HG03432 (cell line): ENCODE measurements around the gene ZSWIM3.
A peak's percentile ranks its signal among the peaks of the same experiment; 100 is the strongest.
"Not testable (repeated sequence)": the region's sequence is repeated elsewhere in the genome, so short reads cannot be mapped to it uniquely, and the experiment has no call there.

Experiments
- ATAC-seq: cut with Tn5 transposase; IDR thresholded peaks from one replicate; pipeline ENCODE4 v1.9.1; 2021; ENCODE audit warnings: mild to moderate bottlenecking, moderate library complexity; ENCODE audit not compliant: unreplicated experiment

The ZSWIM3 gene

GRCh38 chr20:45859916-45860315 lies 2.5 kb downstream of the ZSWIM3 start:
- no peak for ATAC-seq

DNA sequence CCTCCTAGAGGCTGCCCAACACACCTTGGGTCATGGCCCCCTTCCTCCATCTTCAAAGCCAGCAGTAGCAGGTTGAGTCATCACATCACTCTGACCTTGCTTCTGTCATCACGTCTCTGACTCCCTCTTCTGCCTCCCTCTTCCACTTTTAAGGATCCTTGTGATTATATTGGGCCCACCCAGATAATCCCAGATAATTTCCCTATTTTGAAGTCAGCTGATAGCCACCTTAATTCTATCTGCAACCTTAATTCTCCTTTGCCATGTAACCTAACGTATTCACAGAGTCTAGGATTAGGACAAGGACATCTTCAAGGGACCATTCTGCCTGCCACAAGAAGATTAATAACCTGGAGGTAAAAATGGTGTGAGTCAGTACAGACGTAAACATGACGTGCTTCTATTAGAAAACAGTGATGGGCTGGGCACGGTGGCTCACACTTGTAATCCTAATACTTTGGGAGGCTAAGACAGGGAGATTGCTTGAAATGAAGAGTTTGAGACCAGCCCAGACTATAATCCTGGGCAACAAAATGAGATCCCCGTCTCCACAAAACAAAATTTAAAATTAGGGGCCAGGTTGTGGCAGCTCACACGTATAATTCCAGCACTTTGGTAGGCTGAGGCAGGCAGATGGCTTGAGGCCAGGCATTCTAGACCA lies 3.3 kb downstream of the ZSWIM3 start:
- no peak for ATAC-seq

- no peak for ATAC-seq
Observed at GRCh38 chr20:45861221-45862075, 4.0 kb downstream of the ZSWIM3 start.

DNA sequence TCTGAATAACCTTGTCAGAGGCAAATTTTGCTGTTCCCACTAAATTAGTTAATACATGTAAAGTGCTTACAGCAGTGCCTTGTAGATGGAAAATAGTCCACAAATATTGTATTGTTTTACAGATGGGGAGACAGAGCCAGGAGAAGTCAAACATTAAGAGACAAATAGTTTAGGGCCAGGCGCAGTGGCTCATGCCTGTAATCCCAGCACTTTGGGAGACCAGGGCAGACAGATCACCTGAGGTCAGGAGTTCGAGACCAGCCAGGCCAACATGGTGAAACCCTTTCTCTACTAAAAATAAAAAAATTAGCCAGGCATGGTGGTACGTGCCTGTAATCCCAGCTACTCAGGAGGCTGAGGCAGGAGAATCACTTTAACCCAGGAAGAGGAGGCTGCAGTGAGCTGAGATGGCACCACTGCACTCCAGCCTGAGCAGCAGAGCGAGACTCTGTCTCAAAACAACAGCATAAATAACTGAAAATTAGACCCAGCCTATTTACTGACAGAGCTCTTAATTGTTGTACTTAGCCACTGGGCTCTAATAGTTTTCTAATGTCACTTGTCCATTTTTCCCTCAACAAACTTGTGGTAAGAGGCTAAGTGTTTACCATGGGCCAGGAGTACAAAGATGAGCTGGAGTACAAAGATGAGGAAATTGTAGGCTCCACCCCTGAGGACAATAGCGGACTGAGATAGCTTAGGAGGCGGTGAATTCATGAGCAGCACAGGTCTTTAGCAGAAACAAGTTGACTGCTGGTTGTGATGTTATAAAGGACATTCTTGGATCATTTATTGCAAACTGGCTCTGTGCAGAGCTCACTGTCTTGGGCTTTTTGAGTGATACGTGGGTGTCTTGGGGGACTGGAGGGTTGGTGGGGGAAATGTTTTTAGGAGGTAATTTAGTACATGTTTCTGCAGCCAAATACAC lies 6.4 kb downstream of the ZSWIM3 start:
- no peak for ATAC-seq

- no peak for ATAC-seq
Observed at GRCh38 chr20:45866454-45866853, 9.0 kb downstream of the ZSWIM3 start.

GRCh38 chr20:45867136-45867818 lies 9.9 kb downstream of the ZSWIM3 start:
- no peak for ATAC-seq

GRCh38 chr20:45867819-45868176 lies 10.4 kb downstream of the ZSWIM3 start:
- no peak for ATAC-seq

DNA sequence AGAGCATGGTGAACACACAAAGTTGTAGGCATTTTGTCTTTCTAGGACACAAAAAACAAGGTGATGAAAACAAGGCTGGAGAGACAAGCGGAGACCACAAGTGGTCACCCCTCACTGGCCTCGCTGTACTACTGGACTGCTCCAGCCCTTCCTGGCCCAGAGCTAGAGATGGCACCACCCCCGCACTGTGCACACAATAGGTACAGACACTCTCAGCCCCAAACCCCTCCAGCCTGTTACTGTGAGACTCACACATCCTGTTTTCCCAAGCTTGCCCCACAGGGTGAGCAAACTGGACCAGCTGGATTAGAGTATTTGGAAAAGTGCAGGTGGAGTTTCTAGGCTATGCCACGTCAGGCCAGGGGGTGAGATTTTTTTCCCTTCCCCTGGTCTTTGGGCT lies 15.2 kb downstream of the ZSWIM3 start:
- ATAC-seq, result no peak

GRCh38 chr20:45873409-45874103 lies 16.1 kb downstream of the ZSWIM3 start:
- no peak for ATAC-seq

DNA sequence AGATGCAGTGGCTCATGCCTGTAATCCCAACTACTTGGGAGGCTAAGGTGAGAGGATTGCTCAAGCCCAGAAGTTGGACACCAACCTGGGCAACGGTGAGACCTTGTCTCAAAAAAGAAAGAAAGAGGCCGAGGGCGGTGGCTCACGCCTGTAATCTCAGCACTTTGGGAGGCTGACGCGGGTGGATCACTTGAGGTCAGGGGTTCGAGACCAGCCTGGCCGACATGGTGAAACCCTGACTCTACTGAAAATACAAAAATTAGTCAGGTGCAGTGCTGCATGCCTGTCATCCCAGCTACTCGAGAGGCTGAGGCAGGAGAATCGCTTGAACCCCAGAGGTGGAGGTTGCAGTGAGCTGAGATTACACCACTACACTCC lies 16.7 kb downstream of the ZSWIM3 start:
- not testable (repeated sequence) for ATAC-seq

GRCh38 chr20:45874576-45874975 lies 17.2 kb downstream of the ZSWIM3 start:
- ATAC-seq, result no peak

GRCh38 chr20:45878076-45878761 lies 20.8 kb downstream of the ZSWIM3 start:
- ATAC-seq, result no peak

GRCh38 chr20:45880988-45881788 lies 23.8 kb downstream of the ZSWIM3 start, which contains the start of gene ZSWIM1:
ZSWIM1 (plus strand) TSS chr20:45881227; CDS start chr20:45882593, 1,366 bp downstream.
- ATAC-seq, result peak; percentile 92

DNA sequence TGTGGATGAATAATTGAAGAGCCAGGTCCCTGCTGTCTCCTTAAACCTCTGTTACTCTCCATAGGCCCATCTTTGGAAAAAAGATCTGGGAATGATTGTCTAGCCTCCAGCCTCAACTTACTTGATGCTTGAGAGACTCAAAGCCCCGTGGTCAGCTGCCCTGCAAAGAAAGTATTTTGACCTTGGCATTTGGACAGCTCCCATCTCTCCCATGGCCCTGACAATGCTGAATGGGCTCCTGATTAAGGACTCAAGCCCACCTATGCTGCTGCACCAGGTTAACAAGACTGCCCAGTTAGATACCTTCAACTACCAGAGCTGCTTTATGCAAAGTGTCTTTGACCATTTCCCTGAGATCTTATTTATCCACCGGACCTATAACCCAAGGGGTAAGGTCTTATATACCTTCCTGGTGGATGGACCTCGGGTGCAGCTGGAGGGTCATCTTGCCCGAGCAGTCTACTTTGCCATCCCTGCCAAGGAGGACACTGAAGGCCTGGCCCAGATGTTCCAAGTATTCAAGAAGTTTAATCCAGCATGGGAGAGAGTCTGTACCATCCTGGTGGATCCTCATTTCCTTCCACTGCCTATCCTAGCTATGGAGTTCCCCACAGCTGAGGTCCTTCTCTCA lies 25.2 kb downstream of the ZSWIM3 start:
- ATAC-seq, result no peak

GRCh38 chr20:45883100-45883469 lies 25.7 kb downstream of the ZSWIM3 start:
- ATAC-seq, result no peak

DNA sequence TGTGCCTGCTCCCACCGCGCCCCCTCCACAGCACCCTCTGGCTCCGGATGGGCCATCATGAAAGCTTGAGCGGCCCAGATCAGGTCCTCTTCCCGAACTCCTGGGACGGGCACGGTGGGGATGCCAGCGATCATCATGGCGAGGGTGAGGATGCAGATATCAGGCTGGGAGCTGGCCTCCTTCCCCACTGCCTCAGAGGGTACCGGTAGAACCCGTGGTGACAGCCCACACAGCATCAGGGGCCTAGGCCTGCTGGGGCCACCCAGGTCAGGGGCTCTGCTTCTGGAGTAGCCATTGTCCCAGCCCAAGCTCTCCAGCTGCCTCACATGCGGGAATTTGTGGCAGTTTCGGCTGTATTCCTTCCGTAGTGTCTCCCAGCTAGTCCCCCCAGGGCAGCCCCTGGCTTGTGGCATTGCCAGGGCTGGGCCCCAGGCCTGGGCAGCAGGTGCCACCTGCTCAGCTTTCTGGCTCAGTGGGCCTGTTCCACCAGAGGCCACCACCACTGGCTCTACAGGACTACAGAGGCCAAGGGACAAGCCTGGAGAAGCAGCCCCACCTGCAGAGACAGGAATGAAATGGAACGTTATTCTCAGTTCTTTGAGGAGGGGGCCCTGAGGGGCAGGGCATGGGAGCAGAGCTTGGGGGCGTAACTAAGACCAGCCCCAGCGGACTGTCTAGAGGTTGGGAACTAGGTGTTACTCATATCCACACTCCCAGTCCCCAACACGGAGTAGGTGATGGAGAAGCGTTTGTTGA lies 29.4 kb downstream of the ZSWIM3 start:
- ATAC-seq, result no peak

- ATAC-seq, result no peak
Observed at GRCh38 chr20:45887346-45887715, 29.9 kb downstream of the ZSWIM3 start, which contains the start of gene SPATA25. SPATA25 (minus strand) TSS chr20:45887622; CDS start chr20:45887590, 32 bp downstream.
